GM21529 (cell line): ENCODE measurements around the gene PTPRN2.

Experiments
- ATAC-seq: cut with Tn5 transposase; IDR thresholded peaks from one replicate; pipeline ENCODE4 v1.9.1; 2021; ENCODE audit not compliant: unreplicated experiment

Gene PTPRN2

GRCh38 chr7:157580324-157580723 is 1007.3 kb downstream of the PTPRN2 start:
- ATAC-seq, result no peak

- ATAC-seq, result no peak
Observed at GRCh38 chr7:157579425-157579824, 1008.2 kb downstream of the PTPRN2 start.

DNA sequence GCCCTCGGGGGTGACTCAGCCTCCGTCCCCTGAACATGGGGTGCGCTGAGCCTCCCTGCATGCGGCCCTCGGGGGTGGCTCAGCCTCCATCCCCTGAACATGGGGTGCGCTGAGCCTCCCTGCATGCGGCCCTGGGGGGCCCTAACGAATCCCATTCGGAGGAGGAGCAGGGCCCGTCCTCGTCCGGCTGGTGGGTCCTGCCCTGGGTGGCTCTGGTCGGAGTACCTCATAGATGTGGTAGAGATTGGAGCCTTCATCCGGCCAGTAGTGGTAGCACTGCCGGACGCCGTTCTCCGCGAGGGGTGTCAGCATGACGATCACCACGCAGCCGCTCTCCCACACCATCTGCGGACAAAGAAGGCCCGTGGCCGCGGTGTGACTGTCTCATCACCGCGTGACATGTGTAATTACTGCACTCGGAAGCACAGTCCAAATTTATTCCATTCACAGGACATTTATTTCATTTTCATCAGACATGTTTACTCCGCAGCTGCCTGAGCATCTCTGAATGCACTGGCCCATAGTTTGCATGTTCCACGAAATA is 1009.8 kb downstream of the PTPRN2 start:
- ATAC-seq, result no peak

DNA sequence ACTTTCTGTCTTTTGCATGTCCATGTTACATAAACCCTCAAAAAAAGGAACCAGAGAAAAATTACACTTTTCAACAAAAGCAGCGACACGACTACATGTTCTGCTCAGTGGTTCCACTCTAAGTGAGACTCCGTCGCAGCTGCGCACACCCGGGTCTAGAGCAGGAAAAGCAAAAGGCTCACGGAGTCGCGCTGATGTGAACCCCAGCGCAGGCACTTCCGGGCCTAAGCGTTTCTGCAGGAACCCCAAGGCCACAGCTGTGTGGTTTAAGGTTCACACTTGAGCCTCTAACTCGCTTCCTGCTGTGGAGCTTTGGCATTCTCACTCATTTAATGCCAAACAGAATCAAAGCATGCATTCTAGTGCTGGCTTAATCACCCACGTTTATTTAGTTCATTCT is 1010.6 kb downstream of the PTPRN2 start:
- ATAC-seq, result no peak

DNA sequence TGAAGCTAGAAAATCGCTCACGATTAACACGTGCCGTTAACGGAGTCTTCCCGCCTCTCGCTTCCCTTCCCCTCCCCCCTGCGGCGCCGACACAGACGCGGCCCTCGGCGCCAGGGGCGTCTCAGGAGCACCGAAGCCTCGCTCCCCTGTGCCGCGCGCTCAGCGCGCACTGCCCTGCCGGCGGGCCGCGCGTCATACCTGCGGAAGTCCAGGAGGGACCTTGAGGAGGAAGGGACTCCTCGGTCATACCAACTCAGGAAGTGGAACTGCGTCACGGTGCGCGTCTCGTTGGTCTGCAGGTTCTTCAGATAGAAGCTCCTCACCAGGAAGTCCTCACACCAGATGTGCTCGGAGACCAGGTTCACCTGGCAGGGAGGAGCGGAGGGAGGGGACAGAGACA is 1011.2 kb downstream of the PTPRN2 start:
- no peak for ATAC-seq

GRCh38 chr7:157575777-157576176 is 1011.8 kb downstream of the PTPRN2 start:
- ATAC-seq, result no peak

DNA sequence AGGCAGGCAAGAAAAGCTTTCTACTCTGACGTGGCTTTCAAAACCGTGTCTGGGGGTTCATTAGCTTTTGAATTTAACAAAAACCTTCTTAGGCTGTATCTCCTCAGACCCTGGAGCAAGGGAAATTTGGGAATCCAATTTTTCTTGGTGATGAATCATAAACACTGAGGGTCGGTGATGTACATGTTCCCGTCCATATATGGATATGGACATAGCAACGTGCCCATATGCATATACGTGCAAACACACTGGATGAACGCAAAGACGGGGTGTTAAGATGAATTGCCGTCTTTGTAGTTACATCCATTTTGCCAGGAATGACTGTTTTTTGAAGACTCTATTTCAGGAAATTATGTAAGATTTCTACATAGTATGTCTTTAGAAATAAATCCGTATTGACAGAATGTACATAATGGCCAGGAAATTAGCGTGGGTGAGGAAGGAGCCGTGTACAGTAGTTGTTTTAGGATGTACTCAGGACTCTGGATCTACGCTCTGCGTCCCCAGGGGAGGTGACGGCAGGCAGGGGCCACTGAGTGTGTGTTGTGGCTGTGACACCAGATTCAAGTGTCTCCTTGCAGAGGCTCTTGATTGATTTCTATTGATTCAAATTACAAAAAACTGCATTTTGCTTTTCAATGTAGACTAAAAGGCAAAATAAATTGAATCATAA is 1012.6 kb downstream of the PTPRN2 start:
- ATAC-seq, result no peak

DNA sequence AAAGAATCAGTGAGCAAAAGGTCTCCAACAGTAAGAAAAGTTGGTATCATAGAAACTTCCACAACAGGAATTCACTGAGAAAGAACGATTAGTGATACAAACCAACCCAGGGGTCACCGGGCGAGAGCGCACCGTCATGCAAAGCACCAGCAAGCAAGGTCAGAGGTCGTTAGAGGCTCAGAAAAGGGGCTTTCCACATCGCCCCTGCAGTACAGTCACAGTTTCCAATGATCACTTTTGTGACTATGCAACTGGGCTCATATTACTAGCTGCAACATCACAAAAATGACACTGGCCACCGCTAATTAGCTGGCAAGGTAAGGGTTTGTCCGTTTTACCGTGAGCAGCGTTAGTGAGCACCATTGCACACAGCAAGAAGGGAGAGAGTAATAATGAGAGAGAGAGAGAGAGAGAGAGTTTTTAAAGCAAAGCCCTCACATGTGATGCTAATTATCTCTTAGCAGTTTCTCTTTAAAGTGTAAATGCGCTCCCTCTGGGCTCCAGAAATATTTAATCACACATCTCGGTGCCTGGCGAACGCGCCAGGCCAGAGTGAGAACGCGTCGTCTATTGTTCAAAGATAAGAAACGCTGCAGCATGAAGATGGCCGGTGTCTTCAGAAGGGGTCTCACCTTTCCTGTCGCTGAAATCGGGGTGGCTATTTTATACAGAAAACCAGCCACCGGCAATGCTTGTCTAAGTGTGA is 1013.4 kb downstream of the PTPRN2 start:
- no peak for ATAC-seq

- no peak for ATAC-seq
Observed at GRCh38 chr7:157573244-157573643, 1014.4 kb downstream of the PTPRN2 start.

- no peak for ATAC-seq
Observed at GRCh38 chr7:157572622-157573021, 1015.0 kb downstream of the PTPRN2 start.

DNA sequence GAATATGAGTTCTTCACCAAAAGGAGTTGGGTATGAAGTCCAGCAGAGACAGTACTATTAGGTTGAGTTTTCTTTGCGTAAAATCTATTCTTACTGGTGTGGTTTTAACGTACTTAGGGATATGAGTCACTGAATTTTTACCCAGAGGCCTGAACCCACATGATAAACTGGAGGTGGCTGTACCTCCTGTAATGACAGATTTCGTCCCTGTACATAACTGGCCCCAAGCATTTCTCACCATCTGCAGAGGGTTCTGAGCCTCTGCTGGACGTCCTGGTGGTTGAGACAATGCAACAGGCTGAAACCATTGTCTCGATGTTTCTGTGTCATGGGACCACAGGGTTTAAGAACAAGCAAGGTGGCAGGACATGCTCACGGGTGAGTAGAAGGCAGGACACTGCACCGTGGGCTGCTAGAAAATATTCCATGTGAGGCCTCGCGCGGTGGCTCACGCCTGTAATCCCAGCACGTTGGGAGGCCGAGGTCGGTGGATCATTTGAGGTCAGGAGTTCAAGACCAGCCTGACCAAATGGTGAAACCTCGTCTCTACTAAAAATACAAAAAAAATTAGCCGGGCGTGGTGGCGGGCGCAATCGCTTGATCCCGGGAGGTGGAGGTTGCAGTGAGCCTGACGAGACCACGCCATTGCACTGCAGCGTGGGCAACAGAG is 1017.0 kb downstream of the PTPRN2 start:
- no peak for ATAC-seq

DNA sequence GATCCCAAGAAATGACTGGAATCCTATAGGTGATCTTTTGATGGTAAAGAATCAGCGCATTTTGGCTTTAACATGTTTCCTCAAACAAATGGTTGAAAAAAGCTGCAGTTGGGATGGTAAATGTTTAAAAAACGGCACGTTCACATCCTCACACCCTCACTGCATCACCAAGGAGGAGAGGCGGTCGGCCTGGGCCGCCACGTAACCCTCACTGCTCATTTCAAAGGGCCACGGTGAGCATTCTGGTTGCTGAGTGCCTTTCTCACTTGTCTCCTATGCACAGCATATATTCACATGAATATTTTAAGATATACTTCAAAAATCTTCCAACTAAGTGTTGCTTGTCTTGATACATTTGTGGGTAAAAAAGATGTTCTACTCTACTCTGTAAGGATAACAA is 1017.7 kb downstream of the PTPRN2 start:
- no peak for ATAC-seq

- no peak for ATAC-seq
Observed at GRCh38 chr7:157568770-157569584, 1018.6 kb downstream of the PTPRN2 start.

DNA sequence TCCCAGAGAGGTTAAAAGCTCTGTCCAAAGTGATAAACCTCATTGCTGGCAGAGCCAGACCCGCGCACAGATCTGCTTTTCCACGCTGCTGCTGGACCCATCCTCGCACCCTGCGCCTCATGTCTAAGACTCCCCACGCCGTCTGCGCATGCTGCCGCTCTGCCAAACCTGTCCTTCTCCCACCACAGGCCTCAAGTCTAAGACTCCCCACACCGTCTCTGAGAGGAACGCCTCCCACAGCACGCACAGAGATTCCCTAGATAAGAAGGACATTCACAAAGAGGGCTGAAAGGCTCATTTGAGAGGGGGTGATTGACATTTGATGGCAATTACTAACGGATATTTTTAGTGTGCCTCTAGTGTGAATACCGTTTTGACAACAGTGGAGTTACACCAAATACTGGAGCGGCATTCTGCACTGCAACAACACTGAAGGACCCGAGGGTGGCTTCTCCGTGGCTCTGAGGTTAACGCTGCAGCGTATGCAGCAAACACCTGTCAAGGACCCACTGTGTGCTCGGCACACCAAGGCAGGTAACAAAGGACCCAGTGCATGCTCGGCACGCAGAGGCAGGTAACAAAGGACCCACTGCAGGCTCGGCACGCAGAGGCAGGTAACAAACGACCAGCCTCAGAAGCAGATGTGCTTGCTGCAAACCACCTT is 1019.4 kb downstream of the PTPRN2 start:
- ATAC-seq, result no peak

DNA sequence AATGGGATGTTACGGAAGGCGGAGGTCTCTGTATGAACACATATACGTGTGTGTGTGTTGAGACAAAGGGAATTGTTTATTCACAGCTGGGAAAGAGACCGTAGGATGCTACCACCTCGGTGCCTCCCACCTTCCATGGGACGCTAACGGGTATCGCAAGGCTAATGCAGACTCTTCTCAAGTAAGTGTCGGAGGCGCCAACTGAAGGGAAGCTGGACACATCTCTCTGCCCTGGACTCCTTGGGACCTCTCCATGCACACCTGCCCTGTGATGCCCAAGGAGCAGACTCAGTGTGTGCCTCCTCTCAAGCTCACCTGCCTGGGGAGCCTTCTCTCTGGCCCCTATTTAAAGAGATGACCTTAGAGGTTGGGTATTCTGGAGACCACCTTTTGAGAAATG is 1020.0 kb downstream of the PTPRN2 start:
- no peak for ATAC-seq

DNA sequence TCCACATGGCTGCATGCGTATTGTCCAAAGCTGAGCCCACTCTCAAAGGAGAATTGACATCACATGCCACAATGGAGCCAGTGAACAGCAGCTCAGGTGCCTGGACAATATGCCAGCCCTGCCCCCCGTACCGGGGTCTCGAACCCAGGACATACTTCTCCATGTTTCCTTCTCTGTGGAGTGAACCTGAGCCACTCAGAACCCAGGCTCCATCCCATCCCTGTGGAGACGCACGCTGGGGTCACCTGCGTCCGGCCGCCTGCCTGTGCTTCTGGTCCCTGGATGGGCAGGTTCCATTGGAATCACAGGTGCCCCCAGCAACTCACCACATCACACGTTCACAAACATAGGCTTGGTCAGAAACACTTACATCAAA is 1021.0 kb downstream of the PTPRN2 start:
- no peak for ATAC-seq

DNA sequence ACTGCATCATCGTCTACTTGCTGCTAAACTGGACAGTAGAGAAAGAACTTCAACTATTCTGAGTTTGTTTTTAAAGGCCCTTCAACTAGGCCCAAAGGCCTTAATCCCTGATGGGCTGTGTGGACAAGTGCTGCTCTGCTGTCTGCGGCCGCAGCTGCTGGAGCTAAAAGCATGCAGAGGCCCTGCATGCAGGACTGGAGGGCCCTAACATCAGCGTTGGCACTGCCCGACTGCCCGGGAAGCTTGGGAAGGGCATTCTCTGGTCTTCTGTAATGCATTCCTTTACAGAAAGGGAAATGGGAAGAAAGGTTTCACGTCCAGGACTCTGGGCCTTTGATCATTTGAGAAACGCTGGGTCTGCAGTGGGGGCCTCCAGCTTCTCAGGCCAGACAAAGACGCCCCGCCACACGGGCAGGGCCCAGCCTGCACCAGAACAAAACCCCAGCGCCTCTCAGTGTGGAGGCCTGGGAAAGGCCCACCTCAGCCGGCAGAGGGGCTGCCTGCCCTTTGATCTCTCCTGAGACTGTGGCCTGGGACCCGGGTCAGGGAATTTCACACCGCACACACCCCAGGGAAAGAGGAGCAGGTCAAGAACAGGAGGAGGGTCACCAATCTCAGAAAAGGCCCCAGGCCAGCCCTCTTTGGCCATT is 1021.5 kb downstream of the PTPRN2 start:
- ATAC-seq, result no peak

DNA sequence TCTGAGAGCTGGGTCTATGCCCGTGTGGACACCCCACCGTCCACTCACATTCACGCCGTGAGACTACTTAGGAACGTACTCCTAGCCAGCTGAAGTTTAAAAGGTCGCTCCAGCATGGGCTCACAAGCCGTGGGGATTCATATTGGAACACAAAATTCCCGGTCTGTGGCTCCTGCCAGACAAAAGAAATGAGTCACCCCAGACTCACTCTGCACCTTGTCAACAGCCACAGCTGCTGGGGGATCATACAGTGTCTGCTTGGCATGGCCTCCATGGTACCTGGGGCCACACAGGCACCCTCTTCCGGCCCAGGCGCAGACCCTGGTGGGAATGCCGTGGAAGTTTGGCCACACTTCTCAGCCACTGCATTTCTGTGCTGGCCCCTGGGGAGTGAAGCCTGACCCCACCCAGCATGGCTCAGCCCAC is 1022.4 kb downstream of the PTPRN2 start:
- no peak for ATAC-seq

DNA sequence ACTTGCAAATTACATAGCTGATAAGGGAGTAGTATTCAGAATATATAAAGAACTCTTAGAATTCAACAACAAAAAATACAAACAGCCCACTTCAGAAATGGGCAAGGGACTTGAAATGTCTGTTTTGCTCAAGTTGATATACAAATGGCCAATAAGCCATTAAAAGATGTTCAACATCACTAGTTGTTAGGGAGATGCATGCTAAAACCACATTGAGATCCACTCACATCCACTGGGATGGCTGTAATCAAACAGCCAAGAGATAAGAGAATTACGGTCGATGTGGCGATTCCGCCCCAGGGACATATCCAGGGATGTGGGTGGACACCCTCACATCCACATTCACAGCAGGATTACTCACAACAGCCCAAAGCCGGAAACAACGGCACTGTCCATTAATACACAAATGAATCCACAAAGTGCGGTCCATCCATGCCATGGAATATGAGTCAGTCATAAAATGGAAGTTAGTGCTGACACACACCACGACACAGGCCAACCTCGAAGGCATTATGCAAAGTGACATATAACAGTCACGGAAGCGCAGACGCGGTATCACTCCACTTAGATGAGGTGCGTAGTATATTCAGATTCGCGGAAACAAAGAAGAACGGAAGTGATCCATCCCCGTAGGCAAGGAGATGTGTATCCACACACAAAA is 1023.0 kb downstream of the PTPRN2 start:
- no peak for ATAC-seq
